ENCODE results near the gene RPLP2.

- no peak for TF ChIP-seq CTCF (IDR thresholded peaks at IDR 0.05)
- TF ChIP-seq EZH2 (IDR thresholded peaks at IDR 0.05), result no peak
- TF ChIP-seq EZH2phosphoT487 (IDR thresholded peaks at IDR 0.05), result no peak
These were observed 43.4 kb upstream of the RPLP2 start for GRCh38 chr11:766106-766935.

Measured in neural progenitor cell (in vitro differentiated cells).